HepG2 (cell line): ENCODE data around the gene PRXL2B. TPM values are rescaled to one million over a fixed set of nuclear protein-coding genes. Genes with fewer than 3 reads are reported as not detected.

ENCODE experiments used
- ATAC-seq: fragments of 200-7000 bp; cut with Tn5 transposase; 3 replicates; pipeline ENCODE4 v1.9.1; 2020; ENCODE audit warnings: mild to moderate bottlenecking, moderate library complexity
- BruUV-seq: library from RNA; stranded (reverse); fragments of 400-500 nt; replicated peaks from 2 replicates; lab custom pipeline; 2021; lab: Mats Ljungman, UMichigan
- CTCF ChIA-PET: fragments of 300-600 bp; formaldehyde crosslinking; extraction: SDS; loops from one replicate; lab custom pipeline; 2021; ENCODE audit warnings: low total read pairs, inconsistent platforms, low intra/inter-chr PET ratio; lab: Yijun Ruan, JAX
- POLR2A ChIA-PET: fragments of 350-600 bp; sonication (Branson Sonifier 250); formaldehyde crosslinking; loops from one replicate; lab custom pipeline; 2020; ENCODE audit warnings: antibody characterized with exemption, inconsistent platforms; lab: Yijun Ruan, JAX
- DNase-seq: peaks from one replicate; pipeline ENCODE4 v3.0.0-alpha.2; 2015; ENCODE audit warnings: low spot score
- FAIRE-seq: peaks from 3 replicates; lab custom pipeline; 2011; peaks lifted over from hg19 to GRCh38; lab: Jason Lieb, UNC
- H2AFZ ChIP-seq: one replicate; pipeline ENCODE4 v1.6.1; 2011; ENCODE audit warnings: low read length, inconsistent platforms
- H3K27ac ChIP-seq: fragments of 300-600 bp; 3 replicates; pipeline ENCODE4 v1.8.0; 2011; ENCODE audit warnings: mixed run types, mild to moderate bottlenecking, mixed read lengths, low read length, inconsistent platforms; ENCODE audit not compliant: insufficient read depth; ENCODE audit errors: extremely low read length
- H3K27me3 ChIP-seq, 2 experiments: fragments of 200-600 bp in 1 of 2; 2 replicates in 1 of 2; 3 replicates in 1 of 2; pipeline versions ENCODE4 v1.6.0 to v1.8.0; 2011; ENCODE audit warnings: low read length in 2 of 2, mild to moderate bottlenecking in 2 of 2, moderate library complexity in 2 of 2, inconsistent platforms in 1 of 2; ENCODE audit not compliant: insufficient read depth in 2 of 2, control insufficient read depth in 1 of 2
- H3K36me3 ChIP-seq, 2 experiments: fragments of 200-600 bp in 1 of 2; replicated peaks in 1 of 2; 2 replicates in 1 of 2; 3 replicates in 1 of 2; pipeline versions ENCODE4 v1.5.1 to v1.8.0; 2011; ENCODE audit warnings: low read length in 2 of 2, inconsistent platforms in 1 of 2; ENCODE audit not compliant: insufficient read depth in 2 of 2, control insufficient read depth in 1 of 2
- H3K4me1 ChIP-seq: 2 replicates; pipeline ENCODE4 v1.5.1; 2012; ENCODE audit warnings: low read length, inconsistent platforms; ENCODE audit not compliant: insufficient read depth
- H3K4me2 ChIP-seq: 2 replicates; pipeline ENCODE4 v1.6.0; 2011; ENCODE audit warnings: low read depth, low read length, inconsistent platforms
- H3K4me3 ChIP-seq, 3 experiments: fragments of 200-600 bp in 1 of 3; sonication (generic), shearing (Covaris generic) in 1 of 3; replicated peaks in 1 of 3; 2 replicates each; pipeline ENCODE4 v1.5.1; 2011 to 2016; ENCODE audit warnings: low read length in 3 of 3, inconsistent platforms in 2 of 3, low read depth in 2 of 3, mild to moderate bottlenecking in 2 of 3, control low read depth in 1 of 3, mixed read lengths in 1 of 3; ENCODE audit not compliant: insufficient read depth in 1 of 3
- H3K79me2 ChIP-seq: one replicate; pipeline ENCODE4 v1.6.1; 2011; ENCODE audit warnings: low read length, inconsistent platforms; ENCODE audit not compliant: insufficient read depth
- H3K9ac ChIP-seq: 2 replicates; pipeline ENCODE4 v1.6.0; 2011; ENCODE audit warnings: mild to moderate bottlenecking, low read depth, low read length, inconsistent platforms; ENCODE audit not compliant: insufficient read depth
- H3K9me3 ChIP-seq: 2 replicates; pipeline ENCODE4 v1.5.1; 2012; ENCODE audit warnings: mild to moderate bottlenecking, low read length
- H4K20me1 ChIP-seq: 2 replicates; pipeline ENCODE4 v1.6.0; 2011; ENCODE audit warnings: inconsistent platforms, mild to moderate bottlenecking, low read length, moderate library complexity; ENCODE audit not compliant: insufficient read depth
- ADNP ChIP-seq: sonication (generic); formaldehyde crosslinking; IDR thresholded peaks from 2 replicates; pipeline ENCODE4 v1.4.0; 2020; ENCODE audit warnings: missing genetic modification reagents
- AGO2 ChIP-seq: fragments of 200-400 bp; formaldehyde crosslinking; optimal IDR thresholded peaks from 2 replicates; pipeline ENCODE3; 2017; ENCODE audit warnings: mild to moderate bottlenecking, low read depth, low read length, moderate library complexity
- ERF ChIP-seq: IDR thresholded peaks from 2 replicates; pipeline ENCODE4 v1.6.1; 2018; ENCODE audit warnings: missing biosample characterization, missing genetic modification reagents
- ETV6 ChIP-seq: sonication (generic); formaldehyde crosslinking; conservative IDR thresholded peaks from 2 replicates; pipeline ENCODE4 v1.4.0; 2020; ENCODE audit warnings: missing genetic modification reagents
- FIP1L1 ChIP-seq: fragments of 200-400 bp; formaldehyde crosslinking; IDR thresholded peaks from 2 replicates; pipeline ENCODE4 v1.6.1; 2018; ENCODE audit warnings: low read depth, mild to moderate bottlenecking, low read length, moderate library complexity, borderline replicate concordance; ENCODE audit not compliant: insufficient read depth
- FOXP1 ChIP-seq, 2 experiments: fragments of 450-650 bp in 1 of 2; IDR thresholded peaks; 2 replicates each; pipeline ENCODE4 v1.6.1; 2017 to 2018; ENCODE audit warnings: antibody characterized with exemption in 1 of 2
- KMT2B ChIP-seq: IDR thresholded peaks from 2 replicates; pipeline ENCODE4 v1.6.1; 2016; ENCODE audit warnings: missing genetic modification reagents, missing compliant biosample characterization
- NAIF1 ChIP-seq: sonication (generic); formaldehyde crosslinking; IDR thresholded peaks from 2 replicates; pipeline ENCODE4 v1.5.0; 2020; ENCODE audit warnings: mild to moderate bottlenecking, missing genetic modification reagents, borderline replicate concordance
- PCBP1 ChIP-seq: fragments of 200-400 bp; formaldehyde crosslinking; IDR thresholded peaks from 2 replicates; pipeline ENCODE4 v1.6.1; 2017; ENCODE audit warnings: mild to moderate bottlenecking, low read depth, low read length, borderline replicate concordance
- TBP ChIP-seq: sonication (generic); formaldehyde crosslinking; IDR thresholded peaks from 2 replicates; pipeline ENCODE4 v1.5.0; 2020; ENCODE audit warnings: missing genetic modification reagents
- ZBTB42 ChIP-seq: sonication (generic); formaldehyde crosslinking; IDR thresholded peaks from 2 replicates; pipeline ENCODE4 v1.5.0; 2020; ENCODE audit warnings: mild to moderate bottlenecking, missing genetic modification reagents
- ZC3H13 ChIP-seq: sonication (generic); formaldehyde crosslinking; IDR thresholded peaks from 2 replicates; pipeline ENCODE4 v1.8.1; 2023; ENCODE audit warnings: mild to moderate bottlenecking, missing genetic modification reagents, moderate library complexity
- ZFX ChIP-seq: sonication (generic); formaldehyde crosslinking; IDR thresholded peaks from 2 replicates; pipeline ENCODE4 v1.4.0; 2020; ENCODE audit warnings: mild to moderate bottlenecking, low read depth, missing genetic modification reagents, moderate library complexity
- ZKSCAN5 ChIP-seq: sonication (generic); formaldehyde crosslinking; IDR thresholded peaks from 2 replicates; pipeline ENCODE4 v1.5.1; 2020; ENCODE audit warnings: mild to moderate bottlenecking, missing genetic modification reagents
- ZNF501 ChIP-seq: sonication (generic); formaldehyde crosslinking; IDR thresholded peaks from 2 replicates; pipeline ENCODE4 v1.5.1; 2020; ENCODE audit warnings: mild to moderate bottlenecking, moderate library complexity, missing genetic modification reagents
- ZNF567 ChIP-seq: sonication (generic); formaldehyde crosslinking; IDR thresholded peaks from 2 replicates; pipeline ENCODE4 v1.8.1; 2023; ENCODE audit warnings: mild to moderate bottlenecking, missing genetic modification reagents, borderline replicate concordance
- ZNF598 ChIP-seq: sonication (generic); formaldehyde crosslinking; IDR thresholded peaks from 2 replicates; pipeline ENCODE4 v1.5.1; 2020; ENCODE audit warnings: mild to moderate bottlenecking, missing genetic modification reagents, borderline replicate concordance
- WGBS: methylation state at CpG from one replicate; pipeline ENCODE4 v1.1.6; 2017; ENCODE audit warnings: low lambda C conversion rate; 5-methylcytosine and 5-hydroxymethylcytosine counted together
- in situ Hi-C: cut with HindIII; loops from 2 replicates; pipeline ENCODE4 v1.10.0; 2017; ENCODE audit warnings: low pct_unique_long_range_greater_than_20kb; ENCODE audit not compliant: extremely low pct_ligation_motif_present
- intact Hi-C: fragments of 100-400 bp; cut with micrococcal nuclease; formaldehyde crosslinking; loops from one replicate; pipeline ENCODE4 v1.10.0; 2022; ENCODE audit not compliant: unreplicated experiment
- polyA plus RNA-seq, 8 experiments: library from polyadenylated mRNA; depleted of rRNA in 3 of 8; stranded (reverse) in 7 of 8; unstranded in 1 of 8; fragments of >200 nt; fragmentation: Illumina TruSeq in 4 of 8; extraction: Trizol in 4 of 8; gene quantifications; 2 replicates each; pipeline versions ENCODE4 v1.2.1 to v1.2.3, GENCODE V29; 2011 to 2016; ENCODE audit warnings: low read depth in 4 of 8, missing spikeins in 1 of 8, mixed read lengths in 1 of 8; ENCODE audit not compliant: insufficient read depth in 1 of 8
- total RNA-seq, 5 experiments: library from RNA; depleted of rRNA; stranded (reverse); fragments of >200 nt; fragmentation: Illumina TruSeq; extraction: Trizol; gene quantifications; 2 replicates each; pipeline ENCODE4 v1.2.3, GENCODE V29; 2016; ENCODE audit warnings: low read depth in 1 of 5
- TF ChIP-seq, protein P1 (sequence below): sonication (generic); formaldehyde crosslinking; IDR thresholded peaks from 2 replicates; pipeline ENCODE4 v1.4.0; 2020; ENCODE audit warnings: mild to moderate bottlenecking, missing genetic modification reagents
- TF ChIP-seq, protein P2 (sequence below): IDR thresholded peaks from 2 replicates; pipeline ENCODE4 v1.6.1; 2016; ENCODE audit warnings: missing compliant biosample characterization, missing genetic modification reagents, borderline replicate concordance

Gene PRXL2B
- total and polyA plus RNA-seq, 2 of the 13 experiments (the other 11 are each of a cell fraction or from before 2014, with no cell fraction given), result 16.8 to 22.1 TPM

DNA sequence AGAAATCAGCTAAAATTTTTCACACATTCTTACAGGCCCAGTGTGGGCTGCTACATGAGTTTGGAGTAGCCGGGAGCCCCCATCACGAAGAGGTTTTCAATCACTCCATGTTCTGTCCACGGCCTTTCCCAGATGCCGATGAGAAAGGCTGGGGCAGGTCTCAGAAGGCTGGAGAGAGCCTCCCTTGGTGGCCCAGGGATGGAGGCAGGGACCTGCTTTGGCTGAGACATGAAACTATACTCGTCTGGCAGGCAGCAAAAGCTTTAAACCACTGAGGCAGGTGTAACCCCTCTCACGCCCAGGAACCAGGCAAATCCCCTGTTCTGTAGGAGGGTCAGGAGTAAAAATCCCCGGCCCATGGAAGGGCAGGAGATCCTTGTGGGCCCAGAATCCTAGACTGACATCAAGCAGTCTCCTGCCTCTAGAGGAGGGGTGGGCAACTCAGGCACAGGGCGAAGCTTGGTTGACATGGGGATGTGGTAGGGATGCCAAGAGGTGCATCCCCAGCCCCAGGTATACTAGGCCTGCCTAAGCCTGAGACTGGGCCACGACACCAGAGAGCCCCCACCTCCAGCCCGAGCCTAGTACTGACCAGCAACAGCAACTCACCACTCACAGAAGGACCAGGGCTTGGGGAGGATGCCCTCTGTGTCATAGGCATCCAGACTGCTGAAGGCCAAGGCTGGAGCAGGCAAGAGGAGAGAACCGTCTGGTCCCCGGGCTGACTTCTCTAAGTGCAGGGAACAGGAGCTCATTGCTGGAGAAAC is 37.2 kb downstream of the PRXL2B start:
- peaks cover 8 to 65% of the 10 kb centered on the region in 2 experiments for H3K27me3 ChIP-seq
- no peak overlapping the region for H3K9ac ChIP-seq
- no peak for ATAC-seq
- BruUV-seq, result no TSS peak
- 22% methylated on average over 6 of the region's 12 CpGs for whole genome bisulfite sequencing
- H3K36me3 ChIP-seq, result no peaks in the 10 kb centered on the region
- FAIRE-seq, result no peak
- no peaks in the 10 kb centered on the region for H3K79me2 ChIP-seq
- intact Hi-C loops (no loop called here), in situ Hi-C loops (no loop called here)
- POLR2A ChIA-PET, result no interaction called here
- no peak overlapping the region for H2AFZ ChIP-seq
- CTCF ChIA-PET, result no interaction called here
- no peaks in the 10 kb centered on the region for H3K4me1 ChIP-seq
- H3K4me2 ChIP-seq, result no peak overlapping the region
- H3K4me3 ChIP-seq, result no peak overlapping the region
- H4K20me1 ChIP-seq, result no peaks in the 10 kb centered on the region
- DNase-seq, result no peak
- no peaks in the 10 kb centered on the region for H3K9me3 ChIP-seq
- TF ChIP-seq ZC3H13 (no peak), KMT2B (no peak), ZNF598 (CRISPR knock-in tag) (no peak), ZFX (CRISPR knock-in tag) (no peak), FOXP1 (IDR thresholded peaks at IDR 0.05) (no peak), FOXP1 (CRISPR knock-in tag; IDR thresholded peaks at IDR 0.05) (no peak), ERF (no peak), ETV6 (no peak), NAIF1 (no peak), ZKSCAN5 (CRISPR knock-in tag) (no peak), AGO2 (no peak), FIP1L1 (no peak), ADNP (no peak), ZBTB42 (no peak), TBP (CRISPR knock-in tag) (no peak), ZNF567 (CRISPR knock-in tag) (no peak), PCBP1 (no peak), ZNF501 (CRISPR knock-in tag) (no peak)
- TF ChIP-seq, protein P1, sequence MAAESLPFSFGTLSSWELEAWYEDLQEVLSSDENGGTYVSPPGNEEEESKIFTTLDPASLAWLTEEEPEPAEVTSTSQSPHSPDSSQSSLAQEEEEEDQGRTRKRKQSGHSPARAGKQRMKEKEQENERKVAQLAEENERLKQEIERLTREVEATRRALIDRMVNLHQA (CRISPR knock-in tag), result no peak
- TF ChIP-seq, protein P2, sequence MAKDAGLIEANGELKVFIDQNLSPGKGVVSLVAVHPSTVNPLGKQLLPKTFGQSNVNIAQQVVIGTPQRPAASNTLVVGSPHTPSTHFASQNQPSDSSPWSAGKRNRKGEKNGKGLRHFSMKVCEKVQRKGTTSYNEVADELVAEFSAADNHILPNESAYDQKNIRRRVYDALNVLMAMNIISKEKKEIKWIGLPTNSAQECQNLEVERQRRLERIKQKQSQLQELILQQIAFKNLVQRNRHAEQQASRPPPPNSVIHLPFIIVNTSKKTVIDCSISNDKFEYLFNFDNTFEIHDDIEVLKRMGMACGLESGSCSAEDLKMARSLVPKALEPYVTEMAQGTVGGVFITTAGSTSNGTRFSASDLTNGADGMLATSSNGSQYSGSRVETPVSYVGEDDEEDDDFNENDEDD (CRISPR knock-in tag), result no peak
- H3K27ac ChIP-seq, result no peak overlapping the region
